OCI-M2 (cell line): ENCODE data around the gene FAM83E.
"Not testable (repeated sequence)": the region's sequence is repeated elsewhere in the genome, so short reads cannot be mapped to it uniquely, and the experiment has no call there.

ENCODE experiments used
- DNase-seq: peaks from one replicate; lab custom pipeline; 2025; ENCODE audit not compliant: unreplicated experiment; lab: John Stamatoyannopoulos, UW

The FAM83E gene

GRCh38 chr19:48614436-48615230 is at the start of gene FAM83E:
Gene FAM83E, minus strand, starts transcription at chr19:48615076. Its CDS starts 1,704 bp downstream, at chr19:48613372.
- DNase-seq, result no peak

GRCh38 chr19:48664476-48664875 is 49.6 kb upstream of the FAM83E start:
- no peak for DNase-seq

GRCh38 chr19:48663667-48664066 is 48.8 kb upstream of the FAM83E start:
- DNase-seq, result no peak

- no peak for DNase-seq
These were observed 46.8 kb upstream of the FAM83E start for GRCh38 chr19:48661711-48662090.

GRCh38 chr19:48660852-48661710 is 46.2 kb upstream of the FAM83E start:
- no peak for DNase-seq

GRCh38 chr19:48659768-48660167 is 44.9 kb upstream of the FAM83E start:
- no peak for DNase-seq

- no peak for DNase-seq
These were observed 43.6 kb upstream of the FAM83E start for GRCh38 chr19:48658483-48658882.

GRCh38 chr19:48657828-48658227 is 43.0 kb upstream of the FAM83E start:
- not testable (repeated sequence) for DNase-seq

- no peak for DNase-seq
These were observed 42.1 kb upstream of the FAM83E start for GRCh38 chr19:48656840-48657474.

- no peak for DNase-seq
These were observed 39.6 kb upstream of the FAM83E start for GRCh38 chr19:48654299-48655059.

GRCh38 chr19:48651683-48652048 is 36.8 kb upstream of the FAM83E start:
- no peak for DNase-seq

- DNase-seq, result no peak
These were observed 36.3 kb upstream of the FAM83E start for GRCh38 chr19:48650974-48651682.

GRCh38 chr19:48648134-48648533 is 33.3 kb upstream of the FAM83E start:
- DNase-seq, result no peak

GRCh38 chr19:48646722-48647216 is 31.9 kb upstream of the FAM83E start:
- no peak for DNase-seq

- peak; percentile 26 for DNase-seq
These were observed 31.3 kb upstream of the FAM83E start, which contains the start of gene CA11 for GRCh38 chr19:48646001-48646721. Gene CA11, minus strand, starts transcription at chr19:48646187. Its CDS starts 555 bp downstream, at chr19:48645632.

- DNase-seq, result peak; percentile 30
These were observed 30.7 kb upstream of the FAM83E start for GRCh38 chr19:48645620-48646000.

- peak; percentile 51 for DNase-seq
These were observed 30.2 kb upstream of the FAM83E start for GRCh38 chr19:48644839-48645619.

- no peak for DNase-seq
These were observed 29.5 kb upstream of the FAM83E start for GRCh38 chr19:48644355-48644754.

- no peak for DNase-seq
These were observed 28.0 kb upstream of the FAM83E start for GRCh38 chr19:48642862-48643261.
